ENCODE data around the gene PLEKHG4B. TPM values are rescaled to one million over a fixed set of nuclear protein-coding genes. Genes with fewer than 3 reads are reported as not detected.
"Not testable (repeated sequence)": the region's sequence is repeated elsewhere in the genome, so short reads cannot be mapped to it uniquely, and the experiment has no call there.

The PLEKHG4B gene
- polyA plus RNA-seq, 1 donor from 2014 or later: 0.78 TPM

GRCh38 chr5:223791-224190 lies 131.8 kb downstream of the PLEKHG4B start:
- H3K27me3 ChIP-seq (ENCODE audit: insufficient read depth, low read depth, low read length): no peaks in the 10 kb centered on the region
- H3K9me2 ChIP-seq (ENCODE audit: insufficient read depth, low read length): no peaks in the 10 kb centered on the region
- peaks cover 31% of the 10 kb centered on the region for H3K79me2 ChIP-seq (replicated peaks; ENCODE audit: insufficient read depth, low read length)
- H3K9ac ChIP-seq (ENCODE audit: low read length): no peak overlapping the region
- no peak overlapping the region for H3K4me3 ChIP-seq (ENCODE audit: low read length)
- H3K9me3 ChIP-seq (ENCODE audit: low read length): no peaks in the 10 kb centered on the region
- no peak overlapping the region for H3K27ac ChIP-seq (ENCODE audit: low read length)
- no peaks in the 10 kb centered on the region for H4K20me1 ChIP-seq (ENCODE audit: insufficient read depth)
- H3K4me2 ChIP-seq (ENCODE audit: low read length): no peak overlapping the region
- no peaks in the 10 kb centered on the region for H3F3A ChIP-seq (ENCODE audit: insufficient read depth, low read length, poor library complexity, severe bottlenecking)
- TF ChIP-seq POLR2AphosphoS5 (IDR thresholded peaks at IDR 0.05) (no peak), EZH2 (IDR thresholded peaks at IDR 0.05; ENCODE audit: borderline replicate concordance, insufficient read depth, low read length, poor library complexity, severe bottlenecking) (no peak), SMC3 (conservative IDR thresholded peaks at IDR 0.05; ENCODE audit: poor library complexity) (no peak), CTCF (IDR thresholded peaks at IDR 0.05; ENCODE audit: poor library complexity, severe bottlenecking) (no peak), MXI1 (conservative IDR thresholded peaks at IDR 0.05; ENCODE audit: poor library complexity, severe bottlenecking) (no peak), RAD21 (conservative IDR thresholded peaks at IDR 0.05) (no peak)
- no peak overlapping the region for H2AFZ ChIP-seq (ENCODE audit: low read depth, low read length)
- H3K36me3 ChIP-seq (ENCODE audit: insufficient read depth, low read length): no peaks in the 10 kb centered on the region

- TF ChIP-seq RAD21 (conservative IDR thresholded peaks at IDR 0.05) (no peak), REST (IDR thresholded peaks at IDR 0.05; ENCODE audit: borderline replicate concordance) (no peak), EZH2 (IDR thresholded peaks at IDR 0.05; ENCODE audit: borderline replicate concordance, insufficient read depth, low read length, poor library complexity, severe bottlenecking) (no peak), MXI1 (conservative IDR thresholded peaks at IDR 0.05; ENCODE audit: poor library complexity, severe bottlenecking) (no peak), CTCF (IDR thresholded peaks at IDR 0.05; ENCODE audit: poor library complexity, severe bottlenecking) (no peak), SMC3 (conservative IDR thresholded peaks at IDR 0.05; ENCODE audit: poor library complexity) (no peak), EP300 (conservative IDR thresholded peaks at IDR 0.05; ENCODE audit: poor library complexity, severe bottlenecking) (no peak), TAF1 (IDR thresholded peaks at IDR 0.05; ENCODE audit: low read depth) (no peak), POLR2AphosphoS5 (IDR thresholded peaks at IDR 0.05) (no peak)
- Histone ChIP-seq H3K9me2 (ENCODE audit: insufficient read depth, low read length) (no peaks in the 10 kb centered on the region), H3K4me3 (ENCODE audit: low read length) (no peak overlapping the region), H2AFZ (ENCODE audit: low read depth, low read length) (no peak overlapping the region), H3K9me3 (ENCODE audit: low read length) (no peaks in the 10 kb centered on the region), H3K27me3 (ENCODE audit: insufficient read depth, low read depth, low read length) (no peaks in the 10 kb centered on the region), H3K27ac (ENCODE audit: low read length) (no peak overlapping the region), H3F3A (ENCODE audit: insufficient read depth, low read length, poor library complexity, severe bottlenecking) (no peaks in the 10 kb centered on the region), H3K79me2 (replicated peaks; ENCODE audit: insufficient read depth, low read length) (peaks cover 16% of the 10 kb centered on the region), H3K36me3 (ENCODE audit: insufficient read depth, low read length) (no peaks in the 10 kb centered on the region), H4K20me1 (ENCODE audit: insufficient read depth) (no peaks in the 10 kb centered on the region), H3K9ac (ENCODE audit: low read length) (no peak overlapping the region), H3K4me2 (ENCODE audit: low read length) (no peak overlapping the region)
These were observed 133.4 kb downstream of the PLEKHG4B start for GRCh38 chr5:225334-225733.

- H3K9ac ChIP-seq (ENCODE audit: low read length); H3K79me2 ChIP-seq (replicated peaks; ENCODE audit: insufficient read depth, low read length); H2AFZ ChIP-seq (ENCODE audit: low read depth, low read length); H3K27ac ChIP-seq (ENCODE audit: low read length); H3K27me3 ChIP-seq (ENCODE audit: insufficient read depth, low read depth, low read length); H3K4me2 ChIP-seq (ENCODE audit: low read length); H3K9me3 ChIP-seq (ENCODE audit: low read length); H4K20me1 ChIP-seq (ENCODE audit: insufficient read depth); H3K4me3 ChIP-seq (ENCODE audit: low read length); H3F3A ChIP-seq (ENCODE audit: insufficient read depth, low read length, poor library complexity, severe bottlenecking); H3K36me3 ChIP-seq (ENCODE audit: insufficient read depth, low read length); H3K9me2 ChIP-seq (ENCODE audit: insufficient read depth, low read length): not testable (repeated sequence)
These were observed 135.4 kb downstream of the PLEKHG4B start for GRCh38 chr5:227375-227774.
